Transverse colon (tissue), 3 donors: ENCODE measurements around the gene CFAP20DC.

Source experiments
- CTCF ChIP-seq, 5 experiments: fragments of 200-600 bp in 3 of 5; fragments of 450-650 bp in 2 of 5; sonication (generic) in 3 of 5; IDR thresholded peaks; 1 replicate in 2 of 5; 2 replicates in 3 of 5; pipeline ENCODE4 v1.5.1; 2016 to 2017; ENCODE audit warnings: antibody characterized with exemption in 5 of 5, inconsistent platforms in 3 of 5, mild to moderate bottlenecking in 2 of 5, moderate library complexity in 1 of 5
- EP300 ChIP-seq: sonication (generic); formaldehyde crosslinking; IDR thresholded peaks from one replicate; pipeline ENCODE4 v1.6.1; 2017; ENCODE audit warnings: antibody characterized with exemption, low read depth
- POLR2A ChIP-seq: fragments of 450-650 bp; IDR thresholded peaks from one replicate; pipeline ENCODE4 v1.6.1; 2016; ENCODE audit warnings: antibody characterized with exemption, mild to moderate bottlenecking, moderate library complexity

GRCh38 chr3:59085976-59086375 lies 36.2 kb upstream of the CFAP20DC start:
- TF ChIP-seq CTCF (IDR thresholded peaks at IDR 0.05), result no peak
- TF ChIP-seq EP300, result no peak
- no peak for TF ChIP-seq POLR2A
